Left ventricle myocardium inferior (tissue), 1 donor: ENCODE data around the gene CPPED1. TPM values are rescaled to one million over a fixed set of nuclear protein-coding genes. Genes with fewer than 3 reads are reported as not detected.

Experiments
- DNase-seq: peaks from one replicate; pipeline ENCODE4 v3.0.0-alpha.2; 2020
- H3K27ac ChIP-seq: fragments of 200-600 bp; replicated peaks from 2 replicates; pipeline ENCODE4 v1.8.0; 2021
- H3K27me3 ChIP-seq: fragments of 200-600 bp; 2 replicates; pipeline ENCODE4 v1.8.0; 2021; ENCODE audit warnings: low read depth
- H3K36me3 ChIP-seq: fragments of 200-600 bp; 2 replicates; pipeline ENCODE4 v1.8.0; 2021
- H3K4me1 ChIP-seq: fragments of 200-600 bp; 2 replicates; pipeline ENCODE4 v1.8.0; 2021
- H3K4me3 ChIP-seq: fragments of 200-600 bp; 2 replicates; pipeline ENCODE4 v1.8.0; 2021; ENCODE audit warnings: mild to moderate bottlenecking, moderate library complexity
- H3K9me3 ChIP-seq: fragments of 200-600 bp; replicated peaks from 2 replicates; pipeline ENCODE4 v1.8.0; 2021
- intact Hi-C: fragments of 100-400 bp; cut with micrococcal nuclease; formaldehyde crosslinking; loops from one replicate; pipeline ENCODE4 v1.11.0; 2022
- total RNA-seq: library from RNA; stranded (reverse); fragmentation: NEBNext Ultra II Directional; extraction: Animal tissue kit (Norgen Biotek cat#: 25700); gene quantifications from one replicate; pipeline ENCODE4 v1.2.1, GENCODE V29; 2021
- TF ChIP-seq, protein P1 (sequence below): fragments of 200-600 bp; IDR thresholded peaks from 2 replicates; pipeline ENCODE4 v1.8.0; 2021; ENCODE audit warnings: antibody characterized with exemption, mild to moderate bottlenecking, borderline replicate concordance
- donor health status: DM: no; HTN: yes; CAD: no; lungs with severe emphysema.

CPPED1 gene
- total RNA-seq, 1 donor from 2014 or later, result 12.4 TPM

- Histone ChIP-seq H3K36me3 (peaks cover 11% of the 10 kb centered on the region), H3K4me3 (no peak overlapping the region), H3K9me3 (peaks cover 32% of the 10 kb centered on the region), H3K4me1 (no peaks in the 10 kb centered on the region), H3K27me3 (no peaks in the 10 kb centered on the region), H3K27ac (no peak overlapping the region)
- TF ChIP-seq, protein P1, sequence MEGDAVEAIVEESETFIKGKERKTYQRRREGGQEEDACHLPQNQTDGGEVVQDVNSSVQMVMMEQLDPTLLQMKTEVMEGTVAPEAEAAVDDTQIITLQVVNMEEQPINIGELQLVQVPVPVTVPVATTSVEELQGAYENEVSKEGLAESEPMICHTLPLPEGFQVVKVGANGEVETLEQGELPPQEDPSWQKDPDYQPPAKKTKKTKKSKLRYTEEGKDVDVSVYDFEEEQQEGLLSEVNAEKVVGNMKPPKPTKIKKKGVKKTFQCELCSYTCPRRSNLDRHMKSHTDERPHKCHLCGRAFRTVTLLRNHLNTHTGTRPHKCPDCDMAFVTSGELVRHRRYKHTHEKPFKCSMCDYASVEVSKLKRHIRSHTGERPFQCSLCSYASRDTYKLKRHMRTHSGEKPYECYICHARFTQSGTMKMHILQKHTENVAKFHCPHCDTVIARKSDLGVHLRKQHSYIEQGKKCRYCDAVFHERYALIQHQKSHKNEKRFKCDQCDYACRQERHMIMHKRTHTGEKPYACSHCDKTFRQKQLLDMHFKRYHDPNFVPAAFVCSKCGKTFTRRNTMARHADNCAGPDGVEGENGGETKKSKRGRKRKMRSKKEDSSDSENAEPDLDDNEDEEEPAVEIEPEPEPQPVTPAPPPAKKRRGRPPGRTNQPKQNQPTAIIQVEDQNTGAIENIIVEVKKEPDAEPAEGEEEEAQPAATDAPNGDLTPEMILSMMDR, result no peak
- intact Hi-C loops, result no loop called here
- no peak for DNase-seq
These were observed 74.2 kb downstream of the CPPED1 start for GRCh38 chr16:12729448-12729847.

GRCh38 chr16:12728469-12728868 is 75.2 kb downstream of the CPPED1 start:
- intact Hi-C loops, result no loop called here

DNA sequence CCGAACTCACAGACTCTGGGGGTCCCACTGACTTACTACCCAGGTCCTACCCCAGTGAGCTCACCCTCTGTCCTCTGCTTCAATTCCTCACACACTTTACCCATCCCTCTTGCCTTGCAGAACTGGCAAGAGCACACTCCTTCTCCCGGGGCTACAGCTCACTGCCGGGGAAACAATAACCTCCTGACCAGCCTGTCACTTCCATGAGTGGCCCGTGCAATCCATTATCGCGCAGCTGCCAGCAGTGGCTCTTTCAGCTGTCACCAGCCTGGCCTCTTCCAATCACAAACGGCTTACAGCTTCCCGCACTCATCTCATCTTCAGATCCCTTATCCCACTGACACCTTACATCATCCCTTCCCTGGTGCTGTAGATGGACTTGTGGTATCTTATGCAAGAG is 79.5 kb downstream of the CPPED1 start:
- Histone ChIP-seq H3K27ac (no peak overlapping the region), H3K9me3 (peaks cover 12% of the 10 kb centered on the region), H3K36me3 (no peaks in the 10 kb centered on the region), H3K27me3 (no peaks in the 10 kb centered on the region), H3K4me3 (no peak overlapping the region), H3K4me1 (no peaks in the 10 kb centered on the region)
- no peak for DNase-seq
- TF ChIP-seq, protein P1, result no peak
- intact Hi-C loops, result no loop called here

More at GRCh38 chr16:12728469-12728868, 75.2 kb downstream of the CPPED1 start:
- Histone ChIP-seq H3K4me1 (no peaks in the 10 kb centered on the region), H3K27ac (no peak overlapping the region), H3K4me3 (no peak overlapping the region), H3K36me3 (peaks cover 8% of the 10 kb centered on the region), H3K27me3 (no peaks in the 10 kb centered on the region), H3K9me3 (peaks cover 33% of the 10 kb centered on the region)
- no peak for DNase-seq
- TF ChIP-seq, protein P1, result no peak

DNA sequence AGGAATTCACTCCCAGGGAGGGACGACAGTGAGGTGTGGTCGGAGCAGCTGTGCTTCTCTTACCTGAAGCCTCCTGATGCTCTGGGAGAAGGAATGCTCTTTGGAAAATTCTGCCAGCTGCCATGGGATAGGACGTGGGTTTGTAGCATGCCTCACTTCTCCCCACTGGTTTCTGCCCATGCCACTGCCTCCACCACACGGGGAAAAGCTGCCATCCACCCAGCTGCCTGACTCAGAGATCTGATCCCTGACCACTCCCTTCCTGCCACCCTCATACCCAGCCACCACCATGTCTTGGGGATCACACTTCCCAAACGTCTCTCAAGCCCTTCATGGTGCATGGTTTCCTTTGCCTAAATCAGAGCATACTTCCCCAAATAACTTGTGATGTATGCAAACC is 80.0 kb downstream of the CPPED1 start:
- no peak for DNase-seq
- Histone ChIP-seq H3K4me3 (no peak overlapping the region), H3K4me1 (no peaks in the 10 kb centered on the region), H3K27ac (no peak overlapping the region), H3K27me3 (no peaks in the 10 kb centered on the region), H3K9me3 (peaks cover 12% of the 10 kb centered on the region), H3K36me3 (no peaks in the 10 kb centered on the region)
- intact Hi-C loops, result no loop called here
- TF ChIP-seq, protein P1, result no peak

GRCh38 chr16:12721841-12722421 is 81.8 kb downstream of the CPPED1 start:
- intact Hi-C loops, result no loop called here
- DNase-seq, result no peak
- Histone ChIP-seq H3K4me3 (no peak overlapping the region), H3K27ac (no peak overlapping the region), H3K27me3 (no peaks in the 10 kb centered on the region), H3K4me1 (no peaks in the 10 kb centered on the region), H3K36me3 (no peaks in the 10 kb centered on the region), H3K9me3 (peaks cover 12% of the 10 kb centered on the region)
- TF ChIP-seq, protein P1, result no peak
